Tongue (tissue), 2 donors: ENCODE measurements around the gene PIGR. TPM values are rescaled to one million over a fixed set of nuclear protein-coding genes. Genes with fewer than 3 reads are reported as not detected.

ENCODE experiments used
- DNase-seq: peaks from one replicate; pipeline ENCODE4 v3.0.0-alpha.2; 2015
- total RNA-seq: library from RNA; depleted of rRNA; stranded (reverse); fragments of >200 nt; gene quantifications from one replicate; pipeline ENCODE4 v1.2.3, GENCODE V29; 2014

Gene PIGR
- total RNA-seq, 1 donor from 2014 or later, result 4.2 TPM

DNA sequence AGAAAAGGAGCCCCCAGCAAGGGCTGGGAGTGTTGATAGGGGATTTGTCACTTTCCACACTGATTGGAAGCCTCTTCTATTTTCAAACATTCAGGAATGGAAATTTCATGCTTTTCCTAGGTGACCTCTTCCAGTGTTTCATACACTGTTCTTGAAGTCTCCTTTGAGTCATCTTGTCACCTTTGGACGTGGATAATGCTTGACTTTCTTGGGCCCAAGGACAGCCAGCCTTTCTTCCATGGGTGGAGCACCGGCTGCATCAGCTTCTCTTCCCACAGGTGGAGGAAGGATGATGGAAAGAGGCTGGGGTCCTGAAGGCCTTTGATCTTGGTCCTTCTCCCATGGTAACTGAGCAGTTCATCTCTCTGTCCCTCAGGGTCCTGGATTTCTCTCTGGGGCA lies 11.9 kb upstream of the PIGR start:
- no peak for DNase-seq

- no peak for DNase-seq
Observed at GRCh38 chr1:206957639-206958038, 11.4 kb upstream of the PIGR start.

DNA sequence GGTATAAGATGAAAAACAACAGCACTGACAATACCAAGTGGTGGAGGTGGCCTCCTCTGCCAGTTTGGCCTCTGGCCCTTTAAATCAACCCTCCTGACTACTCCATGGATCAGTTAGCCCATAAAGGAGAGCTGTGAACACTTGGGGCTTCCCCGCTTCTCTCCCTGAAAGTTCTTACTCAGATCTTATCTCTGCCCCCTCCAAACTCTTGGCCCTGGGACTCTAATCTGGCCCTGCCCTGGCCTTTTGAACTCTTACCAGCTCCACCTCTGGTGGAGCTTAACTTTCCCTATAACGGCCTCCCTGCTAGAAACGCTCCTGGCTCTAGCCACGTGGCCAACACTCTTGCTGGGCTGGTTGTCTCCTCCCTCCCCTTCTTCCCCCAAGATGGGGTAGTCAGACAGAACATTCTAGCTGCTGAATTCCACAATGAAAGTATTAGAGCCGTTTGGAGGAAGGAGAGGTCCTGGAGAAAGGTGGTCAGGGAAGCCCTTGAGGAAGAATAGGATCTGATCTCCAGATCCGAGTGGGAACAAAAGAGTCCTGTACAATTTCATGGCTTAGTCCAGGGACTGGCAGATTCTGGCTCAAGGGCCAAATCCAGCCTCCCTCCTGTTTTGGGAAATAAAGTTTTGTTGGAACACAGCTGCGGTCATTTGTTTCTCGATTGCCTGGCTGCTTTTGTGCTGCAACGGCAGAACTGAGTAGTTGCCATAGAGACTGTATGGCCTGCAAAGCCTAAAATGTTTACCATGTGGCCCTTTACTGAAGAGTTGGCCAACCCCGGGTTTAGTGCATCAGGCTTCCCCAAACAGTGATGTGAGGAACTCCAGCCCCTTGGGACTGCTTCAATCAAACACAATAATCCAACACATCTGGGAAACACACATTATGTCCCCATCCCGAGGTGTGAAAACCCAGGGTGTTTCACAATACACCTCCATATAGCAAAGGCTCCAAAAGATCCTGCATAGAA lies 9.5 kb upstream of the PIGR start:
- peak; percentile 71 for DNase-seq

GRCh38 chr1:206954459-206955342 lies 8.4 kb upstream of the PIGR start:
- DNase-seq, result peak; percentile 30

DNA sequence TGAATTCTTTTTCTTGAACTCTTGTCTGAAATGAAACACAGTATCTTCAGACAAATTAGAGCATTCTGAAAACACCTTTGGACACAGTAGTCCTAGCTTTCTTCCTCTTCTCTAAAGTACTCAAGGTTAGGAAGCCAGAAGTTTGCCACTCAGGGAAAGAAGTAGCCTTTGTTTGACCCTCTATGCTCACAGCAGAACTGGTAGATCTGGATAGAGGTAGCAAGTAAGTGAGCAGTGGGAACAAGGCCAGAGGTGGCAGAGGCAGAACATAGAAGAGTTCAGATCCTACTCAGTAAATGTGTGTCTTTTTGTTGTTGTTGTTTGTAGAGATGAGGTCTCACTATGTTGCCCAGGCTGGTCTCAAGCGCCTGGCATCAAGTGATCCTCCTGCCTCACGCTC lies 7.4 kb upstream of the PIGR start:
- DNase-seq, result no peak

DNA sequence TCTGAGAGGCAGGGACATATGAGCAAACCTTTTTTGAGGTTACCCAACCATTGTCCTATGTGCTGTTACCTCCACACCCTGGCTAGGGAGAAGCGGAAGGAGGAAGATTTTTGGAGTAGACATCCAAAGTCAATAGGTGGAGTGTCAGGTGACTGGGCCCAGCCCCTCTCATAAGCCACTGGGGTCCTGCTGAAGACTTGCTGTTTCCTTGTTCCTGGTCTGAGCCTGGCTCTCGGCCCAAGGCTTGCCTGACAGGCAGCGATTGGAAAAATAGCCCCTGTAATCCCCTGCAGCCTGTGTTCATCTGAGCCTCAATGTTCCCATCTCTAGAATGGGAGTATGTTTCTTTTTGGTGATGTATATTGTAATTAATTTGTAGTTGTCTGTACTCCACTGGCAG lies 6.9 kb upstream of the PIGR start:
- no peak for DNase-seq

DNA sequence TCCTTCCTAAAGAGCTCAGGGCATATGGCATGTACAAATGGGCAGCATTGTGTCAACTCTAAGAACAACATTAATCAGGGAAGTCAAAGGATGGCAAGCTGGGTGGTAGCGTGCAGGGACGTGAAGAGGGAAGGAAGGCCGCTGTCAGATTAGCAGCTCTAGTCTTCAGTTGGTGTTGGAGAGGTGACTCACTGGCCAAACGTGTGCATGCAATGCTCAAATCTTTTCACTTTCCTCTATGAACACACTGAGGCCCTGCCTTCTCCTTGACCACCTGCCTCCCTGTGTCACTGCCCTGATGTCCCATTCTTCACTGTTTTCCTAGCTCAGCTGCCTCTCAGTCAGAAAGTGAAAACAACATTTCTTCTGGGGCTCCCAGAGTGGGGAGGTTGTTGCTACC lies 5.9 kb upstream of the PIGR start:
- no peak for DNase-seq

GRCh38 chr1:206951318-206952100 lies 5.2 kb upstream of the PIGR start:
- DNase-seq, result no peak

DNA sequence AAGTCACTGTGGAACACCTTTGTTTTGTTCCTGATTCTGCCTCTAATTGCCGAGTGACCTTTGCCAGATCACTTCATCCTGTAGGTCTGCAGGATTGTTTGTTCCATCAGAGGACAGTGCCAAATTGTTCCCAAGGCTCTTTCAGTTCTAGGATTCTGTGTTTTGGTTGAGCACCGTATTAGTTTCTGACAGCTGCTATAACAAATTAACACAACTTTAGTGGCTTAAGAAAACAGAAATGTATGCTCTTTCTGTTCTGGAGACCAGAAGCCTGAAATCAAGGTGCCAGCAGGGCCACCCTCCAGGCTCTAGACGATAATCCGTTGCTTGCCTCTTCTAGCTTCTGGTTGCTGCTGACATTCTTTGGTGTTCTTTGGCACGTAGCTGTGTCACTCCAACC lies 3.4 kb upstream of the PIGR start:
- no peak for DNase-seq

DNA sequence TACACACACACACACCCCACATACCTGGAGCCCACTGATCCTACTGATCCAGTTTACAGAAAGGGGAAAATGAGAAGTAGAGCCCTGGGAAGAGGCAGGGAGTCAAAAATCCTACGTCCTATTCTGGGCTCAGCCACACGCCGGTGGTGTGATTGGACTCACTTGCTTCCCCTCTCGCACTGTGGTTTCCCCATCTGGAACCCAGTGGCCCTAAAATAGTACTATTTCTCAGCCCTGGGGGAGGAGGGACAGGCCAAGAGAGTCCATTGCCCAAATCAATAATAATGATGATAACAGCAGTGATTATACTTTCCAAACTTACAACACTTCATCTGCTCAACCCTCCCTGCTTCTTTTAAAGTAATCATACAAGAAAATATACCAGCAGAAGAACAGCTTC lies 2.9 kb upstream of the PIGR start:
- DNase-seq, result no peak

- no peak for DNase-seq
Observed at GRCh38 chr1:206947255-206947654, 989 bp upstream of the PIGR start.

GRCh38 chr1:206945779-206946178 lies 487 bp downstream of the PIGR start:
- DNase-seq, result no peak

DNA sequence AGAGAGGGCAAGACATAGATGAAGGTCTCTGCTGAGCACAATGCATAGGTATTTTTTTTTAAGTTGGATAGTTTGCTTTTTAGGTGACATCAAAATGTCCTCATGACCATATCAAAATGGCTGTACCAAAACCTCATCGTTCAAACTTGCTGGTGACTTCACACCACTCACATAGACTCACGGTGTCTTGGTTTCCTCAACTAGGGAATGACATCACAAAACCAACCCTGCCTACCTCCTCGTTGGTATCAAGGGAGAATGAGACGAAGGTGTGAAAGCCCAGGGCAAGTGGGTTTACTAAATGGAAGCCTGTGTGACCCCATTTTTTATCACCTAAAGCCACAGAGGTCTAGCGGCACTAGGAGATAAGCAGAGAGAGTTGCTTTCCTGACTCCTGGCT lies 1.6 kb downstream of the PIGR start:
- DNase-seq, result no peak

DNA sequence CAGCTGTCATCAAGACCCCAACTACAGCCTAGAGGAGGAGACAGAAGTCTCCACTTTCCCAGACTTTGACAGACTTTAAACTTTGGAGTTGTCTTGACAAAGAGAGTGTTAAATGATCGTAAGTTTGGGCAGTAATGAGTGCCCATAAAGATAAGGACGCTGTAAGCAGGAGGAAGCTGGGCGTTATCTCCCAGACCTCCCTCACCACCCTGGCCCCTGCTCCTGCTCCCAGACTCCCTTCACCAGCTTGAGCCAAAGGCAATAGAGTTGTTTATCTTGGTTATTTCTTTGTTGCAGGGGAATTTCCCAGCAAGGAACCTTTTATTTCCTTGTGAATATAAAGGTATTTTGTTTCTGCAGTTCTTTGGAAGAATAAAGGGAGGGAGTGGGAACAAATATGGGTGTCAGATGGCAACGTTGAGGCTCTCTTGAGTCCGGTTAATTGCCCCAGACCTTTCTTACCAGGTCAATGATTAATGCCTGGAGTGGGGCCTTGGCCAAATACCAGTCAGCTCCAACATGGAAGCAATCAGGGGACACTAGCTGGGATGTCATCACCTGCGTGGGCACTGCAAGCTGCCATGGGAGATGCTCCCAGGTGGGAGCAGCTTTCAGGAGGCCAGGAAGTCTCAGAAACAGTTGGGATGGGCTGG lies 4.4 kb downstream of the PIGR start:
- no peak for DNase-seq

DNA sequence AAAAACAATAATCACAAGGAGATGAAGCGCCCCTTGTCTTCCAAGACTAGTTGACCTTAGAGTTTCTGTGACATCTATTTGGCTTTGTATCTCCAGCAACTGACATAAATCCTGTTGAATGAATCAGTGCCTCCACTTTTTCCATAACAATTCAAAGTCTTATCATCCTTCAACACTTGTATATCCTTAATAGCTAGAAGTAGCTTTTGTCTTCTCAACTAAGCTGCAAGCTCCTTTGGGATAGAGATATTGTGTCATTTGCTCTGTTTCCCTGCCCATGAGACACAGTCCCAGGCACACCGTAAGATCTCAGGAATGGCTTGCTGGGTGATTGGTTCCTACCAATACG lies 5.7 kb downstream of the PIGR start:
- DNase-seq, result no peak

DNA sequence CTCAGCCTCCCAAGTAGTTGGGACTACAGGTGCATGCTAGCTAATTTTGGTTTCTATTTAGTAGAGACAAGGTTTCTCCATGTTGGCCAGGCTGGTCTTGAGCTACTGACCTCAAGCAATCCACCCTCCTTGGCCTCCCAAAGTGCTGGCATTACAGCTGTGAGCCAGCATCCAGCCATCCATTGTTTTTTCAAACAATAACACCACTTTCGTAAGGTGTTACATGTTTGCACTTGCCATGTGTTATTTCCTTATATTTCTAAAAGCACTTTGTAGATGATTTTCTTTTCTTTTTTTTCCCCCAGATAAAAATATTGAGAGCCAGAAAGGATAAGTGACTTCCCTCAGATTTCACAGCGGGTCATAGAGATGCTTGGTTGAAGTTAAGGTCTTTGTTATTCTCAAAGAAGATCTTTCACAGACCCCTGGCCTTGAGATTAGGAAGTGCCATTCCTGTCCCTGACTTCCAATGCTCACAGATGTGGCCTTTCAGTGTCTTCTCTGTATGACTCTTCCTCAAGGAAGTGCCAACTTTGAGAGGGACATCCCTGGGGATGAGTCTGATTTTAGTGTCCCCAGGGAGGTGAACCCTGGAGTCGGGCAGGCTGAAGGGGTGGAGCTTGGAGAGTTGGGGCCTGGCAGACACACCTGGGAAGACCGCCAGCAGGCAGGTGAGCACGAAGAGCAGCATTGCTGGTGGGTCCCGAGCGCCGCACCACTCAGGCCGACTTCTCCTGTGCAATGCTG lies 6.3 kb downstream of the PIGR start:
- no peak for DNase-seq

DNA sequence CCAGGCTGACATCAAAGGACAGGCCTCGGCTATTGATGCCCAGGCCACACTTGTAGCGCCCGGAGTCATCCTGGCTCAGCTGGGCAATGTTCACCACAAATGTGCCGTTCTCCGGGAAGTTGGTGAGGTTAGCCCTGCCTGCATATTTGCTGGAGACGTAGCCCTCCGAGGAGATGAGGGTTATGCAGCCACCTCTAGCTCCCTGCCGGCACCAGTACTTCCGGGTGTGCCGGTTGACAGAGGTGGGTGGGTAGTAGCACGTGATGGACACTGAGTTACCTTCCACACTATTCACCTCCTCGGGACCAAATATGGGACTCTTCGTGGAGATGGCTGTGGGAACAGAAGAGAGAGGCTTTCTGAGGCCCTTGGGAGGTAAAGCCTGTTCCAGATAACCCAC lies 7.1 kb downstream of the PIGR start:
- DNase-seq, result no peak

- DNase-seq, result no peak
Observed at GRCh38 chr1:206937425-206937824, 8.8 kb downstream of the PIGR start.

- no peak for DNase-seq
Observed at GRCh38 chr1:206935491-206936067, 10.7 kb downstream of the PIGR start.

DNA sequence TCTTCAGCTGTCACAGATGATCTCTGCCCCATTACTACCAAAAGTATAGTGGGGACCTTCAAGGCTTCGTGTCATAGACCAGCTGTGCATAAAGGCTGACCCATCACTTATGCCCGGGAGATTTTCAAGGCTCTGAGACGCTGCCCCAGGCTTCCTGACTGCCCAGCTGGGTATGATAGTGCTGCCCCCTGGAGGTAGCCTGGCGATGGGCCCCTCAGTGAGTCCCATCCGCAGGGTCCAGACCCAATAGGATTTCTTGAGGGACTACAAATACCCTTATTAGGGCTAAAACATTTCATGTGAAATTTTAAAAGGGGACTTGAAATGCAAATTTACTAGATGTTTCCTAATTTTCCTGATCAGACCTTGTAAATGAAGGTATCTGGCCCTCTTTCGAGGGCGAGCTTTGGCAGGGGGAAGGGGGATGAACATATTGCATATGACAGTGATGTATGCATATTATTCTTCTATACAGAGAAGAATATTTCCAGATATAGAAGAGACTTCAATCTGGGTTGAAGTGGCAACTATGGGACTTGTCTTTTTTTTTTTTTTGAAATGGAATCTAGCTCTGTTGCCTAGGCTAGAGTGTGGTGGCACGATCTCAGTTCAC lies 12.8 kb downstream of the PIGR start:
- DNase-seq, result no peak
